ENCODE results near the gene PHOSPHO1. TPM values are rescaled to one million over a fixed set of nuclear protein-coding genes. Genes with fewer than 3 reads are reported as not detected.
A peak's percentile ranks its signal among the peaks of the same experiment; 100 is the strongest.

The PHOSPHO1 gene
- total RNA-seq, 2 donors from 2014 or later: 0.31 to 0.41 TPM

DNA sequence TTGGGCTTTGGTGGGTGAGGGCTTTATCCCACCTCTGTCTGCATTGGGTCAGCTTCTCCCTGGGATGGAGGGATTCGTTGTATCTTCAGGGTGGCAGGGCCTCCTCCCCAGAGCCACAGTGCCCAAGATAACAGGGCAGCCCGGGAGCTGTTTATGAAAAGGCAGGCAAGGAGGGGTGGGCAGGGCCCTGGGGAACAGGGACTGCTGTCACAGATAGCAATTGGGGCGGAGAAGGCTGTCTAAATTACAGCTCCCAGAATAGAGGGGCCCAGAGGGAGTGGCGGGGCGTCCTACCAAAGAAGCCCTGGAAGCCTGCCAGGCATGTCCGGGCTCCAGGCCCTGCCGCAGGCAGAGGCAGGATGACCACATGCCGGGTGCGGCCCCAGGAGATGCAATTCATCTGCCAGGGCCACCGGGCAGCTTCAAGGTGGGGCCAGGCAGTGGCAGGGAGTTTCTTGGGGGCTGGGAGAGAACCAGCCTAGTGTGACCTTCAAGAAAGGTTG, 18.8 kb upstream of the PHOSPHO1 start:
- DNase-seq (peak; percentile 60), ATAC-seq (peak; percentile 62 to 91)
- intact Hi-C loops (cut with DNase I): no loop called here

DNA sequence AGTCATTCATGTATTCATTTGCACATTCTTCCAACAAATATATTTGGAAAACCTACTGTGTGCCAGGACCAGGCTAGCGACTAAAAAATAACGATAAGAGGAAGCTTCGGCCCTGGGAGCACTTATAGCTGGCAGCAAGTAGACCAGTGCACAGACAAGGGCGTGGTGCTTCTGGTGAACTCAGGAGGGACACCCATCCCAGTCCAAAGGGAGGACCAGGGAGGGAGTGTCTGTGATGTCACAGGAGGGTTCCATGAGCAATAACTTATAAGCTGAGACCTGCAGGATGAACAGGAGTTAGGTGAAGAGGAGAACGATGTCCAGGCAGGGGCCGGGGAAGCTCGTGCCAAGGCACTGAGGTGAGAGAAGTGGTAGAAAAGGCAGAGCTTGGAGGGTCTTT, 17.4 kb upstream of the PHOSPHO1 start:
- ATAC-seq (no peak), DNase-seq (no peak)
- intact Hi-C loops (cut with DNase I): no loop called here

DNA sequence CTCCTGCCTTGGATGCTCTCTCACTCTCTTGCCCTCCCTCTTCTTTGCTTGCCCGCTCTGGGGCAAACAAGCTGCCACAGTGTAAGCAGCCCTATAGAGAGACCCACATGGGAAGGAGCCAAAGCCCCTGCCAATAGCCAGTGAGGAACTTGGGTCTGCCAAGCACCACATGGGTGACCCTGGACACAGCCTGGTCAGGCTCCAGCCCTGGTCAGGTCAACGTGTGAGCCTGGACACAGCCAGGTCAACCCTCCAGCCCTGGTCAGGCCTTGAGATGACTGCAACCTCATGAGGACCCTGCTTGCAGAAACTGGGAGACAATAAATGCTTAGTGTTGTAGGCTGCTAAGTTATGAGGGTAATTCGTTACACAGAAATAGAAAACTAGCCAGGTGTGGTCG, 14.3 kb upstream of the PHOSPHO1 start:
- intact Hi-C loops (cut with DNase I): no loop called here
- DNase-seq: no peak

DNA sequence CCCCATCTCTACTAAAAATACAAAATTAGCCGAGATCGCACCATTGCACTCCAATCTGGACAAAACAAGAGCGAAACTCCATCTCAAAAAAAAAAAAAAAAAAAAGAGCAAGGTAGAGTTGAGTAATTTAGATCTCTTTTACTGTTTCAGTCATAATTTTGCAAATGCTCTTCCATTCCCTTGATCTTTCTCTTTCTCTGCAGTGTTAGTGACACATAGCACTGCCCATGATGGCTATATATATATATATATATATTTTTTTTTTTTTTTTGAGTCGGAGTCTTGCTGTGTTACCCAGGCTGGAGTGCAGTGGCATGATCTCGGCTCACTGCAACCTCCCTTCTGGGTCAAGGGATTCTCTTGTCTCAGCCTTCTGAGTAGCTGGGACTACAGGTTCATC, 12.2 kb upstream of the PHOSPHO1 start:
- DNase-seq (no peak), ATAC-seq (no peak)
- intact Hi-C loops (cut with DNase I): no loop called here

More for the DNA sequence above, 14.3 kb upstream of the PHOSPHO1 start:
- ATAC-seq: no peak

DNA sequence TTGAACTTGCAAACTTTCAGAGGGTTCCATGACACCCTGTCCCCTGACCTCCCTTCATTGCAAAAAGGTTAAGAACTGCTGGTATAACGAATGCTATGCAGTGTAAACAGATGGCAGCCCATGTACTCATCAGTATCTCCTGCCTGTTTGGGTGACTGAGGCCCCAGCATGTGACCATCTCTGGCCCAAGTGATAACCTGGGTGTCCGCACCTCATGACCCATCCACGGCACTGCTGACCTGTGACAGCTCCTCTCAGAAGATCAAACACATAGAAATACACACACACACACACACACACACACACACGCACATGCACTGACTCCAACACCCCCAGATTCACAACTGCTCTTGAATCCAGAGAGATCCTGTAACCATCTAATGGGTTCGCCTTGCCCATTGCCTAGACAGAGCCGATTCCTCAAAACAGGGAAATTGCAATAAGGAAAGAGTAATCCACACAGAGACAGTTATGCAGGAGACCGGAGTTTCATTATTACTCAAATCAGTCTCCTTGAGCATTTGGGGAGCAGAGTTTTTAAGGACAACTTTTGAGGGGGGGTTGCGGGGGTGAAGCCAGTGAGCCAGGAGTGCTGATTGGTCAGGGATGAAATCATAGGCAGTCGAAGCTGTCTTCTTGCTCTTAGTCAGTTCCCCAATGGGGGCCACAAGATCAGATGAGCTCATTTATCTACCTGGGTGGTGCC, 11.3 kb upstream of the PHOSPHO1 start:
- DNase-seq: no peak
- ATAC-seq: no peak
- intact Hi-C loops (cut with DNase I): no loop called here

DNA sequence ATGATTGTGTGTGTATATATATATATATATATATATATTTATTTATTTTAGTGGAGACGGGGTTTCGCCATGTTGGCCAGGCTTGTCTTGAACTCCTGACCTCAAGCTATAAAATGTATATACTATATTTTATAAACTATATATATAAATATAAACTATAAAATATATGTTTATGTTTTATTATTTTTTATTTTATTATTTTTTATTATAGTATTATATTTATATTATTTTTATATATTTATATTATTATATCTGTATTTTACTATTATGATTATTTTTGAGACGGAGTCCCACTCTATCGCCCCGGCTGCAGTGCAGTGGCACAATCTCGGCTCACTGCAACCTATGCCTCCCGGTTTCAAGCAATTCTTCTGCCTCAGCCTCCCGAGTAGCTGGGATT, 10.5 kb upstream of the PHOSPHO1 start:
- no peak for ATAC-seq
- DNase-seq: no peak
- intact Hi-C loops (cut with DNase I): no loop called here

DNA sequence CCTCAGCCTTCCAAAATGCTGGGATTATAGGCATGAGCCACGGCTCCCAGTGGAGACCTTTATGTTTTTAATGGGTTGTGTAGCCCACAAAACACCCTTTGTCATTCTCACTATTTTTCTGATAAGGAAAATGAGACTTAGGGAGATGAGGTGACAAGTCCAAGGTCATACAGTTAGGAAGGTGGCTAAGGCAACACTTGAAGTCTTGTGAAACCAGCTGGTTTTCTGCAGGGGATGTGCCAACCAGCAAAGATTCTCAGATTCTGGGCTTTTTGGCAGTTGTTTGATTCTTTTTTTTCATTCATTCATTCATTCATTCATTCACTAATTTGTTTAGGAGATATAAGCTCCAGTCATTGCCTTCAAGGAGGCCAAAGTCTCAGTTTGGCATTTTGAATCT, 10.0 kb upstream of the PHOSPHO1 start:
- ATAC-seq (no peak), DNase-seq (no peak)
- intact Hi-C loops (cut with DNase I): no loop called here

DNA sequence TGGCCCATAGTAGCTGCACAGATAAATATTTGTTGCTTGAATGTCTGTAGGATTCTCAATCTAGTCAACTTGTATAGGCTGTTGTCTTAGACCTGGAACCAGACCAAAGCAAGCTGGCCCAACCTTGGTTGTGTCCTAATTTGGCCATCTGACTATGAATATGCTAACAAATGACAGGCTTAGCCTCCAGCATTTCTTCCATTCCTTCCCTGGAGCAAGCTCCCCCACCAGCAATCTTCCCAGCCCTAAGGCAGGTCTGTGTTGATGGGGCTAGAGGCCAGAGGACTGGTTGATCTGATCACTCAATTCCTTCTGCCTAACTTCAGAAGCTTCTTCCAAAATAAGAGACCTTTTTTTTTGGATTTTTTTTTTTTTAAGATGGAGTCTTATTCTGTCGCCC, 9.4 kb upstream of the PHOSPHO1 start:
- ATAC-seq (no peak), DNase-seq (no peak)
- intact Hi-C loops (cut with DNase I): no loop called here

DNA sequence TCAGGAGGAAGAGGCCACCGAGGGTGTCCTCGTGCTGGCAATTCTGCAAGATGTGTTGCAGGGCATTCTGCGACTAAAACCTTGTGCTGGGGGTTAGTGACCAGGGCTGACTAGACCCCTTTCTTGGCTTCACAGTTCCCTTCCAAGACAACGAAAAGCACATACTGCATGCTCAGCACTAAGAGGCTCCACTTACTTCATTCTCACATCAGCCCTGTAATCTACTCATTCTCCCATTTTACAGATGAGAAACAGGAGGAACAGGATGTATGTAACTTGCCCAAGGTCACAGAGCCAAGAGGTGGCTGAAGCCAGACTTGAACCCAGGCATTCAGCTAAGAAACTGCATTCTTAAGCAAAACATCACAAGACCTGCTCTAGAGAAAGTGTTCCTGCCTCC, 5.3 kb upstream of the PHOSPHO1 start:
- DNase-seq: no peak
- intact Hi-C loops (cut with DNase I): no loop called here
- no peak for ATAC-seq

DNA sequence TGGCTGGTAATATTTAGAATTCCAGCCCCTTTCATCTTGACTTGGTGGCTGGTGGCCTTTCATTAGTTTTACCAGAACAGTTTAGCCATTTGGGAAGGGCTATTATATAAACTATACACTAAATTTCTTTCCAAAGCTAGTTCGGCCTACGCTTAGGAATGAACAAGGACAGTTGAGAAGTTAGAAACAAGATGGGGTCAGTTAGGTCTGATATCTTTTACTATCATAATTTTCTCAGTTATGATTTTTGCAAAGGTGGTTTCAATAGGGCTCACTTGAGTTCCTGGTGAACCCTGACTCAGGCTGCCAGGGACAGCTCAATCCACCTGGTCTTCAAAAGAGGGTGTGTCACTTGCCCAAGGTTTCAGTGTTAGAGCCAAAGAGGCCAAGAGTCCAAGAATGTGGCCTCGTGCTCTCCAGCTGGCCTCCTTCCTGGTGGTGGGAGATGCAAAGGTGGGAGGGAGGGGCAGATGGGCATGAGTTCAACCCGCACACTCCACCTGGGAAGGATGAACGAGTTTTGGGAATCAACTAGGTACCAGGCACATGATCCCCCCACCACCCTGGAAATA, 4.0 kb upstream of the PHOSPHO1 start:
- ATAC-seq: no peak

DNA sequence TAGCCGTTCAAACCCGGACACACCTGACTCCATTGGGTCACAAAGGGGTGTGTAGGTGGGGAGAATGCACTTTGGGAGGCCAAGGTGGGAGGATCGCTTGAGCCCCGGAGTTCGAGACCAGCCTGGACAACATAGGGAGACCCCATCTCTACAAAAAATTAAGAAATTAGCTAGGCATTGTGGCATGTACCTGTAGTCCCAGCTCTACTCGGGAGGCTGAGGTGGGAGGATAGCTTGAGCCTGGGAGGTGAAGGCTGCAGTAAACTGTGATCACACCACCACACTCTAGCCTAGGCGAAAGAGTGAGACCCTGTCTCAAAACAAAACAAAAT, 942 bp upstream of the PHOSPHO1 start:
- DNase-seq (no peak), ATAC-seq (no peak)
- intact Hi-C loops (cut with DNase I): loop anchor here in 1 of 2 donors (5.0 kb wide), 1 partner anchor 61 kb away; no protein-coding TSS in a partner anchor

More for the DNA sequence above, 4.0 kb upstream of the PHOSPHO1 start:
- intact Hi-C loops (cut with DNase I): loop anchor here in 1 of 2 donors (5.0 kb wide), 1 partner anchor 58 kb away; no protein-coding TSS in a partner anchor
- no peak for DNase-seq

DNA sequence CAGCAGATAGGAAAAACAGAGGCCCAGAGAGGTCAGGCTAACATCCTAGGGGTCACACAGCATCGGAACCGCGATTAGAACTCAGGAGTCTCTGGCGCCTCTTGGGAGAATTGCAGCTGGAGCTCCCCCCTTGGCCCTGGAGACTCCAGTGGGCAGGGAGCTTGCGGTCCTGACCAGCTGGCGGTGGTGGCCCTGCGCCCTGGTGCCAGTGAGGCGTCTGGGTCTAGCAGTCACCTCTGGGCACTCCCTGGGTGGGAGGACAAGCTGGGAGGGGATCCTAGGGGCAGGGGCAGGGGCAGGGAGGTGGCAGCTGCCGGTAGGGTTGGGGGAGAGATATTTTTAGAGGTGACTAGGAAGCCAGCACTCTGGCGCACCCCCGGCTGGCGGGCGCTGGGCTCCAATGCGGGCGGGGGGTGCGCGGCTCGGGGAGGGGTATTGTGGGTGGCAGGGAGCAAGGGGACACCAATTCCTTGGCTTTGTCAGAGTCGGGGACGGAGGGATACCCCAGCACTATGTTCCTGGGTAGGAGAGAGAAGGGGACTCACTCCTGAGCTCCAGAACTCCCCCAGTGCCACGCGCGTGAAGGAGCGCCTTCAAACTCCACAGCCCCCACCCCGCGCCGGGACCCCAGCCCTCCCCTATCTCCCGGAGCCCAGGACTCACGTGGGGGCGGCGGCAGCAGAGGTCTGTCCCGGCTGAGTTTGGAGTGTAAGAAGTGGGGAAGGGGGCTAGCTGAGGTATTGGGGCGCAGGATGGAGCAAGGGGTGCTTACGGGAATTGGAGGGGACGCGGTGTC, 584 bp downstream of the PHOSPHO1 start:
- ATAC-seq (peak; percentile 12 to 14), DNase-seq (no peak)
- intact Hi-C loops (cut with DNase I): loop anchor here (5.0 to 10.0 kb wide), 4 partner anchors 38 to 65 kb away; no protein-coding TSS in a partner anchor

DNA sequence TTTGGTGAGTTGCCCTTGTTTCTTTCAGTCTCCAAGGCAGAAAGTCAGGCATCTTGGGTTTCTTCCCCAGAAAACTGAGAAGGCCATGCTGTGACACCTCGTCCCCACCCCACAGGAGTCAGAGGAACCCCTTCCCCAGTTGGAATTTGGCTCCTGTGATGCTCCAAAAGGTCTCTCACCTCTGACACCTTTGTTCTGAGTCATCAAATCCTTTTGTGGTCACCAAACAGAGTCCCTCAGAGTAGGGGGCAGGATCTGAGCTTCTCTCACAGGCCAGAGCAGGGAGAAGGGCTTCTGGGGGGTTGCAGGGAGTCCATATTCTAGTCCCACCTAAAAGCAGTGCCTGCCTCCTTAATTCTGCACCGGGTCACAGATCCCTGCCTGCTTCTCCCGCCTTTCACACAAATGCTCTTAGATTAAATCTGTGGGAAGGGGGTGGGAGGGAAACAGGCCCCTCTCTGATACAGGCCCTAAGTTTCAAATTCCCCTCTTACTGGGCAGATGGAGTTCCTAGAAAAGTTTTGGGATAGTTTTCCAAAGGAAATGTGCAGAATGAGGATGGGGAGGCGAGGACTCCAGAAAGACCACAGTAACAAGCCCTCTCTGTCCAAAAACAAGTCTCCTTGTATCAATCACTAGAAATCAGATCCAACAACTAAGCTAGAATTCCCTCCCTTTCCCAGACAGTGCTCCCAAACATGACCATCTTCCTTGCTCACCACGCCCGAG, 1.3 kb downstream of the PHOSPHO1 start:
- ATAC-seq (no peak), DNase-seq (no peak)
- intact Hi-C loops (cut with DNase I): loop anchor here (5.0 to 10.0 kb wide), 3 partner anchors 37 to 66 kb away; no protein-coding TSS in a partner anchor

DNA sequence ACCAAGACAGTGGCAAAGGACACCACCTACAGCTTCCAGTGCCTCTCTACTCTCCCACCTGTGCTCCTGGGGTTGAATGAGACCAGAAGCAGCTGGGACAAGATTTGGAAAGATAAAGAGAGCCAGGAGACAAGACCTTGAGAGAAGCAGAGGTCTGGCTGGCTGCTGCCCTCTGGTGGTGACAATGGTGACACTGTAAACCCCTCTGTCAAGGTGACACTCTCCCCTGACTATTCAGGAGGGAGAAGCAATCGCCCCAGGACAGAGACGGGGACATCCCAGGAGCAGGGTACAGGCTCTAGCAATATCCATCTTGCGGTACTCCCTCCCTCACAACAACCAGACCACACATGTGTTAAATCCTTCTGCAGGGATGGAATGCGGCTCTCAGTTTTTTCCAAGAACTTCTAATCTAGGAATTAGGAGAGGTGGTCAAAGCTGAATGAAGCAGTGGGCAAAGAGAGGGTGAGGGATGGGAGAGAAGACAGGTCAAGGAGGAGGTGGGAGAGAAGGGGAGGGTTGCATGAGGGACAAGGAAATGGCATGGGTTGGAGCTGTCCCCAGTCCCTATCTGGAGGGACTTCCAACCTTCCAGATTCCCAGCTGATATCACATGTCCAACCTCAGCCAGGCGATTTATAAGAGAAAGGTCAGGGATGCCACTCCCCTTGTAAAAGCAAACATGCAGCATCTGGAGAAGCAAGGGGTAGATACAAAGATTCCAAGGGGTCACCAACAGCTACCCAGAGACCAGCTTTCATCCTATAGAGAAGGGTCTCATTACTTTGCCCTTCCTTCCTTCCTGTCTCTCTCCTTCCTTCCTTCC, 2.9 kb downstream of the PHOSPHO1 start:
- ATAC-seq: peak; percentile 23 to 46
- intact Hi-C loops (cut with DNase I): loop anchor here (5.0 to 10.0 kb wide), 3 partner anchors 35 to 67 kb away; no protein-coding TSS in a partner anchor

DNA sequence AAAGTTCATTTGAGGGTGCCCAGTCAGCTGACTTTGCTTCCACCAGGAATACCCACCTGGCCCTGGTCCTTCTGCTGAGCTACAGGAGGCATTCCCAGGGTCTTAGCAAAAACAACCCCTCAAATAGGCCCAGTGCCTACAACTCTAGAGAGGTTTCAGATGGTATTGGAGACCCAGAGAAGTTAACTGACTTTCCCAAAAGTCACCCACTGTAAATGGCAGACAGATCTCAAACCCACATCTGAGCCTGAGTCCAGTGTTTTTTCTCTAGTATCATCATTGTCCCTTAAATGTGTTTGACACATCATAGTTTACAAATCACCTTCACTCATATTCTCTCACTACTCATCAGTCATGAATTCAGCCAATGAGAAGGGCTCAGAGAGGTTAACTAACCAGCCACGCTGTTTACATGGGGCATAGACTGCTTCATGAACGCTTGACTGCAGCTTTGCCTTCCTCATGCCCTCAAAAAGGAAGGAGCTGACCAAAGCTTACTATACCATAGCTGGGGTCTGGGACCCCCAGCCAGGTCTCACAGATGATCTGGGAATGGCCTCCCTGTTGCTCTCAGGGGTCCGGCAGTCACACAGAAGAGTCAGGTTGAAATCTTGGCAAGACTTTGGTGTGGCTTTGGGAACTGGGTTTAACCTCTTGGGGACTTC, 3.7 kb downstream of the PHOSPHO1 start:
- DNase-seq (no peak), ATAC-seq (no peak)
- intact Hi-C loops (cut with DNase I): loop anchor here (5.0 to 10.0 kb wide), 3 partner anchors 35 to 68 kb away; no protein-coding TSS in a partner anchor

More for the DNA sequence above, 2.9 kb downstream of the PHOSPHO1 start:
- DNase-seq: peak; percentile 83

DNA sequence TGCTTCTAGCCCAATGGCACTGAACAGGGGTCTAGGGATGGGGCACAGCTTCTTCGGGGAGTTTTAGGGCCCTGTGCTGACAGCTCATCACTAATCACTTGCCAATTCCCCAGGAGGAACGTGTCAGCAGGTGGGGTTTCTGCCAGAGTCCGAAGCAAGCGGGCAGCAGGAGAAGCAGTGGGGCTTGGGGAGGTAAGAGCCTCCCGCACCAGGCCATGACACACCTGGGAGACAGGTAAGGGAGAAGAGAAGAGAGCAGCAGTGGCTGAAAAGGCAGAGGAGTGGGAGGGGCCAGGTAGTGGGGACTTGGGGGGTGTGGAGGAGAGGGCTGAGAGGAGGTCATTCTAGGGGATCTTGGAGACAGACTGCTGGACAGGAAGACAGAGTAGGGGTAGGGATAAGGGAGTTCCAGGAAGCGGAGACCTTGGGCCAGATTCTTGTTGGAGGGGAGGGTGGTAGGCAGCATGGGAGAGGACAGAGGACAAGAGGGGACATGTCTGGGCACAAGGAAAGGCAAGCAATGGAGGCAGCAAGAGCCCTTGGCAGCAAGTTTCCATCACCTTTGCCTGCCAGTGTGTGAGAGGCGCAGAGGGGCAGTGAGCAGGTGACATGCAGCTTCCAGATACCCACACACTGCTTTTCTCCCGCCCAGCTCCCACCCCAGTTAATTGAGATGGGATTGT, 4.9 kb downstream of the PHOSPHO1 start:
- intact Hi-C loops (cut with DNase I): loop anchor here (5.0 to 10.0 kb wide), 3 partner anchors 33 to 69 kb away; no protein-coding TSS in a partner anchor
- no peak for ATAC-seq
- DNase-seq: no peak

DNA sequence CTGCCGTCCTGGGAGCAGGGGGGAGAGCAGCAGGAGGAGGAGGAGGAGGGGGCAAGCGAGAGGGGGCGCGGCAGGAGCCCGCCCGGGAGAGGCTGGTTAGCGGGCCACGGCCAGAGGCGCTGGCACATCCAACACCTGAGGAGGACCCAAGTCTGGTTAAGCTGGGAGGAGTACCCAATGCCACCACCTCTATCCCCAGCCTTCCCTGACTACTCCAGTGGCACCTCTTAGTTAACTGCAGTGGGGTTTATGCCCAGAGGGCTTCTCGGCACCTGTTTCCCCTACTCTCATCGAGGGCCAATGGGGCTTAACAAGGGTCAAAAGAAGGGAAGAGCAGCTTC, 5.6 kb downstream of the PHOSPHO1 start:
- ATAC-seq (no peak), DNase-seq (no peak)
- intact Hi-C loops (cut with DNase I): loop anchor here (5.0 to 10.0 kb wide), 3 partner anchors 33 to 70 kb away; no protein-coding TSS in a partner anchor

All from left cardiac atrium (tissue), 4 donors.